DND-41 (cell line): ENCODE measurements around the gene LGALS7.

ENCODE experiments used
- ATAC-seq: fragments of 200-7000 bp; cut with Tn5 transposase; 3 replicates; pipeline ENCODE4 v1.9.1; 2021; ENCODE audit warnings: low read depth; ENCODE audit not compliant: insufficient read depth
- DNase-seq: peaks from one replicate; pipeline ENCODE4 v3.0.0-alpha.2; 2020
- H2AFZ ChIP-seq: 2 replicates; pipeline ENCODE4 v1.6.0; 2012; ENCODE audit warnings: low read depth, low read length
- H3K27ac ChIP-seq: 2 replicates; pipeline ENCODE4 v1.5.1; 2012; ENCODE audit warnings: low read length, inconsistent platforms
- H3K27me3 ChIP-seq: fragments of 200-600 bp; sonication (generic); 2 replicates; pipeline ENCODE4 v1.6.0; 2012; ENCODE audit warnings: low read length, mild to moderate bottlenecking, inconsistent platforms; ENCODE audit not compliant: insufficient read depth, poor library complexity
- H3K36me3 ChIP-seq: 2 replicates; pipeline ENCODE4 v1.5.1; 2012; ENCODE audit warnings: low read length, inconsistent platforms; ENCODE audit not compliant: insufficient read depth
- H3K4me1 ChIP-seq: 2 replicates; pipeline ENCODE4 v1.5.1; 2012; ENCODE audit warnings: mild to moderate bottlenecking, low read length; ENCODE audit not compliant: insufficient read depth
- H3K4me2 ChIP-seq: 2 replicates; pipeline ENCODE4 v1.6.0; 2012; ENCODE audit warnings: mild to moderate bottlenecking, moderate library complexity, low read length, inconsistent platforms; ENCODE audit not compliant: insufficient read depth
- H3K4me3 ChIP-seq, 2 experiments: fragments of 200-600 bp in 1 of 2; shearing (Covaris generic) in 1 of 2; 2 replicates each; pipeline ENCODE4 v1.5.1; 2012 to 2016; ENCODE audit warnings: inconsistent platforms in 2 of 2, low read length in 2 of 2, mild to moderate bottlenecking in 2 of 2, low read depth in 1 of 2, moderate library complexity in 1 of 2
- H3K79me2 ChIP-seq: 2 replicates; pipeline ENCODE4 v1.6.0; 2012; ENCODE audit warnings: low read length, inconsistent platforms; ENCODE audit not compliant: insufficient read depth
- H3K9ac ChIP-seq: 2 replicates; pipeline ENCODE4 v1.6.0; 2012; ENCODE audit warnings: low read depth, mild to moderate bottlenecking, inconsistent platforms, low read length, moderate library complexity
- H3K9me3 ChIP-seq: 2 replicates; pipeline ENCODE4 v1.5.1; 2012; ENCODE audit warnings: low read length, moderate library complexity, mild to moderate bottlenecking, inconsistent platforms; ENCODE audit not compliant: insufficient read depth, severe bottlenecking
- H4K20me1 ChIP-seq: 2 replicates; pipeline ENCODE4 v1.6.0; 2012; ENCODE audit warnings: low read length; ENCODE audit not compliant: insufficient read depth
- CTCF ChIP-seq: IDR thresholded peaks from 2 replicates; pipeline ENCODE4 v1.5.1; 2012; ENCODE audit warnings: borderline replicate concordance, low read length, moderate library complexity, mild to moderate bottlenecking; ENCODE audit not compliant: poor library complexity, severe bottlenecking; ENCODE audit errors: extremely low read depth
- EZH2 ChIP-seq: IDR thresholded peaks from 3 replicates; pipeline ENCODE4 v1.6.1; 2012; ENCODE audit warnings: borderline replicate concordance, low read depth, mild to moderate bottlenecking, moderate library complexity, low read length, inconsistent platforms; ENCODE audit not compliant: severe bottlenecking

LGALS7 gene

GRCh38 chr19:38727868-38728660 is 45.3 kb downstream of the LGALS7 start:
- TF ChIP-seq EZH2 (no peak), CTCF (no peak)
- H3K4me3 ChIP-seq: no peak overlapping the region
- no peaks in the 10 kb centered on the region for H3K9me3 ChIP-seq
- no peak overlapping the region for H3K9ac ChIP-seq
- H3K27me3 ChIP-seq: no peaks in the 10 kb centered on the region
- H2AFZ ChIP-seq: no peak overlapping the region
- no peaks in the 10 kb centered on the region for H3K79me2 ChIP-seq
- H3K4me1 ChIP-seq: no peaks in the 10 kb centered on the region
- no peak for ATAC-seq
- H4K20me1 ChIP-seq: peaks cover 11% of the 10 kb centered on the region
- peaks cover 72% of the 10 kb centered on the region for H3K36me3 ChIP-seq
- no peak overlapping the region for H3K4me2 ChIP-seq
- no peak for DNase-seq
- no peak overlapping the region for H3K27ac ChIP-seq

DNA sequence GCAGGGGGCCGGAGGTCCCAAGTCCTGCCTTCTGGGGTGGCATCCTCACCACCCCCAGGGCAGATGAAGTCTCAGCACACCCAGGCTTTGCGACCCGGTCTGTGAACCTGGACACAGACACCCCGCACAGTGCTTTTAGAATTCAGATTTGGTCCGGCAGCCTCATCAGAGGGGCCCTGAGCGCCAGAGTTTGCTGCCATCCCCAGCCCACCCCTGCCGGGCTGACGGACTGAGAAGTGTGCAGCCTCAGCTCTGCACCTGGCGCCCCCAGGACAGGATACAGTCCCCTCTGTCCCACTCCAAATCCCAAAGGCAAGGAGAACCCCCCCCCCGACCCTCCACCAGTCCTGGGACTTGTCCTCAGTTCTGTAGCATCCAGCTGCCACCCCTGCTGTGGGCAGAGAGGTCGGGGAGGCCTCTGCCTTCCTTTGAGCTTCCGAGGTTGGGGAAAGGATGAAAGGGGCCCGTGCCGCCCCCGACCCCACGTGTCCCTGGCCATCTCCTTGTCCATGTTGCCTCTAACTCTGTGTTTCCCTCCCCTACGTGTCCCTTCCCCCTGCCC is 45.9 kb downstream of the LGALS7 start:
- H3K27ac ChIP-seq: no peak overlapping the region
- no peaks in the 10 kb centered on the region for H3K9me3 ChIP-seq
- H3K79me2 ChIP-seq: no peaks in the 10 kb centered on the region
- peaks cover 18% of the 10 kb centered on the region for H4K20me1 ChIP-seq
- no peak overlapping the region for H3K4me2 ChIP-seq
- DNase-seq: no peak
- H3K9ac ChIP-seq: no peak overlapping the region
- H3K4me1 ChIP-seq: no peaks in the 10 kb centered on the region
- H3K27me3 ChIP-seq: no peaks in the 10 kb centered on the region
- ATAC-seq: no peak
- H3K36me3 ChIP-seq: peaks cover 78% of the 10 kb centered on the region
- TF ChIP-seq CTCF (no peak), EZH2 (no peak)
- H2AFZ ChIP-seq: no peak overlapping the region
- no peak overlapping the region for H3K4me3 ChIP-seq

GRCh38 chr19:38726761-38727301 is 46.5 kb downstream of the LGALS7 start:
- no peaks in the 10 kb centered on the region for H3K9me3 ChIP-seq
- no peak overlapping the region for H3K9ac ChIP-seq
- TF ChIP-seq CTCF (no peak), EZH2 (no peak)
- peaks cover 18% of the 10 kb centered on the region for H4K20me1 ChIP-seq
- H3K4me3 ChIP-seq: no peak overlapping the region
- no peaks in the 10 kb centered on the region for H3K79me2 ChIP-seq
- DNase-seq (no peak), ATAC-seq (no peak)
- H3K4me1 ChIP-seq: no peaks in the 10 kb centered on the region
- H3K36me3 ChIP-seq: peaks cover 83% of the 10 kb centered on the region
- H3K27ac ChIP-seq: no peak overlapping the region
- no peak overlapping the region for H3K4me2 ChIP-seq
- no peak overlapping the region for H2AFZ ChIP-seq
- no peaks in the 10 kb centered on the region for H3K27me3 ChIP-seq
